ENCODE data around the gene COQ2.

- TF ChIP-seq, protein P1, sequence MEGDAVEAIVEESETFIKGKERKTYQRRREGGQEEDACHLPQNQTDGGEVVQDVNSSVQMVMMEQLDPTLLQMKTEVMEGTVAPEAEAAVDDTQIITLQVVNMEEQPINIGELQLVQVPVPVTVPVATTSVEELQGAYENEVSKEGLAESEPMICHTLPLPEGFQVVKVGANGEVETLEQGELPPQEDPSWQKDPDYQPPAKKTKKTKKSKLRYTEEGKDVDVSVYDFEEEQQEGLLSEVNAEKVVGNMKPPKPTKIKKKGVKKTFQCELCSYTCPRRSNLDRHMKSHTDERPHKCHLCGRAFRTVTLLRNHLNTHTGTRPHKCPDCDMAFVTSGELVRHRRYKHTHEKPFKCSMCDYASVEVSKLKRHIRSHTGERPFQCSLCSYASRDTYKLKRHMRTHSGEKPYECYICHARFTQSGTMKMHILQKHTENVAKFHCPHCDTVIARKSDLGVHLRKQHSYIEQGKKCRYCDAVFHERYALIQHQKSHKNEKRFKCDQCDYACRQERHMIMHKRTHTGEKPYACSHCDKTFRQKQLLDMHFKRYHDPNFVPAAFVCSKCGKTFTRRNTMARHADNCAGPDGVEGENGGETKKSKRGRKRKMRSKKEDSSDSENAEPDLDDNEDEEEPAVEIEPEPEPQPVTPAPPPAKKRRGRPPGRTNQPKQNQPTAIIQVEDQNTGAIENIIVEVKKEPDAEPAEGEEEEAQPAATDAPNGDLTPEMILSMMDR (conservative IDR thresholded peaks at IDR 0.05; ENCODE audit: low read depth, low read length): no peak
- no peak for TF ChIP-seq EZH2 (IDR thresholded peaks at IDR 0.05; ENCODE audit: low read length, unreplicated experiment)
Observed at GRCh38 chr4:83261307-83261706, 23.3 kb downstream of the COQ2 start.
